Vagina (tissue), 2 donors: ENCODE measurements around the gene GMEB1.

Source experiments
- POLR2A ChIP-seq, 2 donors: fragments of 450-650 bp; IDR thresholded peaks; one replicate each; pipeline ENCODE4 v1.6.1; 2017; ENCODE audit warnings: antibody characterized with exemption in 2 of 2, mild to moderate bottlenecking in 2 of 2, moderate library complexity in 2 of 2
- POLR2AphosphoS5 ChIP-seq, 2 donors: sonication (generic); formaldehyde crosslinking; IDR thresholded peaks; one replicate each; pipeline ENCODE4 v1.9.0; 2017; ENCODE audit warnings: antibody characterized with exemption in 2 of 2, mild to moderate bottlenecking in 2 of 2, low read depth in 1 of 2; ENCODE audit not compliant: insufficient read depth in 1 of 2
- TF ChIP-seq, protein P1 (sequence below), 3 experiments: fragments of 450-650 bp in 2 of 3; fragments of 200-600 bp in 1 of 3; sonication (generic) in 1 of 3; IDR thresholded peaks; one replicate each; pipeline ENCODE4 v1.5.1; 2017 to 2019; ENCODE audit warnings: antibody characterized with exemption in 3 of 3, mild to moderate bottlenecking in 2 of 3, moderate library complexity in 2 of 3

DNA sequence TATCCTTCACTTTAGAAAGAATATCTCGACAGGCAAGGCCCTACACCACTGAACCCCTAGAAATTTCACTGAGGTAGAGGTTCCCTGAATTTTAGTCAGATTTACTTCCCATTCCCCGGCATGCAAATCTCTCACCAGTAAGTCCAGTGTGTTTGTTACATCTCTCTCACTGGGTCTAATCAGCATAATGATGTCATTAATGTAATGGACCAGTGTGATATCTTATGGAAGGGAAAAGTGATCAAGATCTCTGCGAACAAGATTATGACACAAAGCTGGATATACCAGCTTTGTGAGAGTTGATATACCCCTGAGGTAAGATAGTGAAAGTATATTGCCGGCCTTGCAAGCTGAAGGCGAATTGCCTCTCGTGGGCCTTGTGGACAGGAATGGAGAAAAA lies 12.2 kb upstream of the GMEB1 start:
- TF ChIP-seq, protein P1, sequence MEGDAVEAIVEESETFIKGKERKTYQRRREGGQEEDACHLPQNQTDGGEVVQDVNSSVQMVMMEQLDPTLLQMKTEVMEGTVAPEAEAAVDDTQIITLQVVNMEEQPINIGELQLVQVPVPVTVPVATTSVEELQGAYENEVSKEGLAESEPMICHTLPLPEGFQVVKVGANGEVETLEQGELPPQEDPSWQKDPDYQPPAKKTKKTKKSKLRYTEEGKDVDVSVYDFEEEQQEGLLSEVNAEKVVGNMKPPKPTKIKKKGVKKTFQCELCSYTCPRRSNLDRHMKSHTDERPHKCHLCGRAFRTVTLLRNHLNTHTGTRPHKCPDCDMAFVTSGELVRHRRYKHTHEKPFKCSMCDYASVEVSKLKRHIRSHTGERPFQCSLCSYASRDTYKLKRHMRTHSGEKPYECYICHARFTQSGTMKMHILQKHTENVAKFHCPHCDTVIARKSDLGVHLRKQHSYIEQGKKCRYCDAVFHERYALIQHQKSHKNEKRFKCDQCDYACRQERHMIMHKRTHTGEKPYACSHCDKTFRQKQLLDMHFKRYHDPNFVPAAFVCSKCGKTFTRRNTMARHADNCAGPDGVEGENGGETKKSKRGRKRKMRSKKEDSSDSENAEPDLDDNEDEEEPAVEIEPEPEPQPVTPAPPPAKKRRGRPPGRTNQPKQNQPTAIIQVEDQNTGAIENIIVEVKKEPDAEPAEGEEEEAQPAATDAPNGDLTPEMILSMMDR (IDR thresholded peaks at IDR 0.05): no peak
- no peak for TF ChIP-seq POLR2A (IDR thresholded peaks at IDR 0.05)
- no peak for TF ChIP-seq POLR2AphosphoS5 (IDR thresholded peaks at IDR 0.05; ENCODE audit: insufficient read depth in 1 of 2, low read depth in 1 of 2)
